Astrocyte (in vitro differentiated cells and primary cell): ENCODE measurements around the gene IDS. TPM values are rescaled to one million over a fixed set of nuclear protein-coding genes. Genes with fewer than 3 reads are reported as not detected.
"Not testable (repeated sequence)": the region's sequence is repeated elsewhere in the genome, so short reads cannot be mapped to it uniquely, and the experiment has no call there.

Source experiments
- DNase-seq: peaks from one replicate; pipeline ENCODE4 v3.0.0-alpha.2; 2010; ENCODE audit warnings: low read depth
- FAIRE-seq: peaks from 2 replicates; lab custom pipeline; 2011; peaks lifted over from hg19 to GRCh38; lab: Jason Lieb, UNC
- H2AFZ ChIP-seq: 2 replicates; pipeline ENCODE4 v1.6.0; 2012; ENCODE audit warnings: low read depth, low read length, inconsistent platforms
- H3K27ac ChIP-seq: 2 replicates; pipeline ENCODE4 v1.5.1; 2011; ENCODE audit warnings: low read depth, low read length, inconsistent platforms
- H3K27me3 ChIP-seq: 2 replicates; pipeline ENCODE4 v1.6.0; 2011; ENCODE audit warnings: low read length, inconsistent platforms; ENCODE audit not compliant: insufficient read depth
- H3K36me3 ChIP-seq: 2 replicates; pipeline ENCODE4 v1.5.1; 2011; ENCODE audit warnings: low read length, inconsistent platforms; ENCODE audit not compliant: insufficient read depth
- H3K4me1 ChIP-seq: 2 replicates; pipeline ENCODE4 v1.5.1; 2011; ENCODE audit warnings: low read length, inconsistent platforms; ENCODE audit not compliant: insufficient read depth
- H3K4me2 ChIP-seq: 2 replicates; pipeline ENCODE4 v1.6.0; 2012; ENCODE audit warnings: low read length, inconsistent platforms
- H3K4me3 ChIP-seq: 2 replicates; pipeline ENCODE4 v1.5.1; 2011; ENCODE audit warnings: low read depth, mild to moderate bottlenecking, low read length, inconsistent platforms; ENCODE audit not compliant: insufficient read depth
- H3K79me2 ChIP-seq: 2 replicates; pipeline ENCODE4 v1.6.0; 2012; ENCODE audit warnings: mild to moderate bottlenecking, low read length, inconsistent platforms; ENCODE audit not compliant: insufficient read depth
- H3K9ac ChIP-seq: 2 replicates; pipeline ENCODE4 v1.6.0; 2012; ENCODE audit warnings: mild to moderate bottlenecking, low read length, inconsistent platforms
- H3K9me3 ChIP-seq: 2 replicates; pipeline ENCODE4 v1.5.1; 2012; ENCODE audit warnings: low read depth, mild to moderate bottlenecking, low read length, inconsistent platforms; ENCODE audit not compliant: insufficient read depth
- H4K20me1 ChIP-seq: 2 replicates; pipeline ENCODE4 v1.6.0; 2012; ENCODE audit warnings: low read length, inconsistent platforms; ENCODE audit not compliant: insufficient read depth
- H3K27ac Mint-ChIP-seq: one replicate; pipeline ENCODE4 v1.8.0; 2021; ENCODE audit warnings: mild to moderate bottlenecking, mixed read lengths; ENCODE audit not compliant: unreplicated experiment
- H3K27me3 Mint-ChIP-seq: one replicate; pipeline ENCODE4 v1.8.0; 2021; ENCODE audit warnings: low read depth, mixed read lengths; ENCODE audit not compliant: unreplicated experiment
- H3K36me3 Mint-ChIP-seq: one replicate; pipeline ENCODE4 v1.8.0; 2021; ENCODE audit warnings: low read depth, mixed read lengths; ENCODE audit not compliant: unreplicated experiment
- H3K4me1 Mint-ChIP-seq: one replicate; pipeline ENCODE4 v1.8.0; 2021; ENCODE audit warnings: low read depth, mixed read lengths; ENCODE audit not compliant: unreplicated experiment
- H3K4me3 Mint-ChIP-seq: one replicate; pipeline ENCODE4 v1.8.0; 2021; ENCODE audit warnings: mild to moderate bottlenecking, moderate library complexity, mixed read lengths; ENCODE audit not compliant: unreplicated experiment
- H3K9me3 Mint-ChIP-seq: one replicate; pipeline ENCODE4 v1.8.0; 2021; ENCODE audit warnings: mild to moderate bottlenecking, mixed read lengths; ENCODE audit not compliant: unreplicated experiment
- EZH2 ChIP-seq: IDR thresholded peaks from 2 replicates; pipeline ENCODE4 v1.6.1; 2012; ENCODE audit warnings: mild to moderate bottlenecking, low read length, inconsistent platforms; ENCODE audit not compliant: insufficient read depth
- total RNA-seq: library from RNA; stranded (reverse); gene quantifications from 2 replicates; pipeline ENCODE4 v1.2.1, GENCODE V29; 2021
- TF ChIP-seq, protein P1 (sequence below): IDR thresholded peaks from 2 replicates; pipeline ENCODE4 v1.5.1; 2011; ENCODE audit warnings: low read depth, mild to moderate bottlenecking, inconsistent platforms, low read length, moderate library complexity; ENCODE audit not compliant: insufficient read depth

IDS gene
- total RNA-seq, 1 donor from 2014 or later: 130 TPM

DNA sequence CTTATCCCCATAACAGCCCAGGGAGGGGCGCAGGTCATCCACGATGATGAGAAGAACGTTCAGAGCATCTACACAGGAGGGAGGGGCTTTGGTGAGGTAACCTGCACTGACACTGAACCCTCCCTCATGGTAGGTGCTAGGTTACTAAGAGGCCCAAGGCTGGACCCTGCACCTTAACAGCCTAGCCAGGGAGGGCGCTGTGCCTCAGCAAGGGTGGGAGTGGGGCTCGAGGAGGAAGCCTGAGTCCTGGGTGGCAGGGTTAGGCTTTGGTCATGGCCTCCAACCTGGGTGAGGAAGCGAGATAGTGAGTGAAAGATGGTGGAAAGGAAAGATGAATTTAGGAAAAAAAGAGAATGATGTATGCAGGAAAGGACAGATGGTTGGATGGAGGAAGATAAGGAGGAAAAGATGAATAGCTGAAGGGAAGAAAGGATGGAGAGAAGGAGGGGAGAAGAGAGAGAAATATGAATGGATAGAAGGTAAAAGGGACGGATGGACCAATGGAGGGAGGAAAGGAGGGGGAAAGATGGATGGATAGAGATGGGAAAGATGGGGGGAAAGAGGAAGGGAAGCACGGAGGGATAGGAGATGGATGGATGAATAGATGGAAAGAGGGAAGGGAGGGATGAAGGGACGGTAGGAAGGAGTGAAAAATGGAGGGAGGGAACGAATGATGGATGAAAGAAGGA lies 736 bp downstream of the IDS start:
- Histone ChIP-seq H3K27me3 (no peaks in the 10 kb centered on the region), H3K36me3 (peaks cover 5% of the 10 kb centered on the region), H4K20me1 (peaks cover 18% of the 10 kb centered on the region), H3K79me2 (peaks cover 29% of the 10 kb centered on the region), H3K9me3 (no peaks in the 10 kb centered on the region), H3K4me1 (peaks cover 8% of the 10 kb centered on the region), H3K4me2 (peak overlapping the region; percentile 100), H2AFZ (no peak overlapping the region), H3K27ac (peak overlapping the region; percentile 80), H3K9ac (peak overlapping the region; percentile 97), H3K4me3 (peak overlapping the region; percentile 61)
- no peaks in the 10 kb centered on the region for H3K27me3 Mint-ChIP-seq
- TF ChIP-seq, protein P1, sequence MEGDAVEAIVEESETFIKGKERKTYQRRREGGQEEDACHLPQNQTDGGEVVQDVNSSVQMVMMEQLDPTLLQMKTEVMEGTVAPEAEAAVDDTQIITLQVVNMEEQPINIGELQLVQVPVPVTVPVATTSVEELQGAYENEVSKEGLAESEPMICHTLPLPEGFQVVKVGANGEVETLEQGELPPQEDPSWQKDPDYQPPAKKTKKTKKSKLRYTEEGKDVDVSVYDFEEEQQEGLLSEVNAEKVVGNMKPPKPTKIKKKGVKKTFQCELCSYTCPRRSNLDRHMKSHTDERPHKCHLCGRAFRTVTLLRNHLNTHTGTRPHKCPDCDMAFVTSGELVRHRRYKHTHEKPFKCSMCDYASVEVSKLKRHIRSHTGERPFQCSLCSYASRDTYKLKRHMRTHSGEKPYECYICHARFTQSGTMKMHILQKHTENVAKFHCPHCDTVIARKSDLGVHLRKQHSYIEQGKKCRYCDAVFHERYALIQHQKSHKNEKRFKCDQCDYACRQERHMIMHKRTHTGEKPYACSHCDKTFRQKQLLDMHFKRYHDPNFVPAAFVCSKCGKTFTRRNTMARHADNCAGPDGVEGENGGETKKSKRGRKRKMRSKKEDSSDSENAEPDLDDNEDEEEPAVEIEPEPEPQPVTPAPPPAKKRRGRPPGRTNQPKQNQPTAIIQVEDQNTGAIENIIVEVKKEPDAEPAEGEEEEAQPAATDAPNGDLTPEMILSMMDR: no peak
- TF ChIP-seq EZH2: no peak
- H3K27ac Mint-ChIP-seq: peak overlapping the region; percentile 66
- no peaks in the 10 kb centered on the region for H3K4me1 Mint-ChIP-seq
- H3K36me3 Mint-ChIP-seq: peaks cover 2% of the 10 kb centered on the region
- H3K4me3 Mint-ChIP-seq: peak overlapping the region; percentile 90
- peak; percentile 63 for FAIRE-seq
- no peak for DNase-seq
- H3K9me3 Mint-ChIP-seq: no peaks in the 10 kb centered on the region

- H3K79me2 ChIP-seq: peaks cover 29% of the 10 kb centered on the region
- H3K36me3 ChIP-seq, H3K27me3 Mint-ChIP-seq, H3K27ac Mint-ChIP-seq, H3K4me1 ChIP-seq, H3K9me3 Mint-ChIP-seq, H3K9me3 ChIP-seq, H3K4me3 Mint-ChIP-seq, H3K27me3 ChIP-seq, H3K4me1 Mint-ChIP-seq, H3K36me3 Mint-ChIP-seq, H2AFZ ChIP-seq: not testable (repeated sequence)
- DNase-seq: peak; percentile 62
- H3K4me2 ChIP-seq: peak overlapping the region; percentile 100
- FAIRE-seq: peak; percentile 100
- H3K27ac ChIP-seq: peak overlapping the region; percentile 80
- H3K4me3 ChIP-seq: peak overlapping the region; percentile 61
- peak overlapping the region; percentile 97 for H3K9ac ChIP-seq
- peaks cover 18% of the 10 kb centered on the region for H4K20me1 ChIP-seq
Observed at GRCh38 chrX:149503446-149503845, 1.7 kb downstream of the IDS start.

GRCh38 chrX:149502923-149503322 lies 2.2 kb downstream of the IDS start:
- Histone ChIP-seq H4K20me1 (peaks cover 19% of the 10 kb centered on the region), H3K4me3 (peak overlapping the region; percentile 10), H3K27ac (peak overlapping the region; percentile 80), H3K4me2 (peak overlapping the region; percentile 59), H3K9ac (peak overlapping the region; percentile 31), H3K79me2 (peaks cover 29% of the 10 kb centered on the region)
- not testable (repeated sequence) for H3K27me3 ChIP-seq, H3K4me1 Mint-ChIP-seq, H3K4me3 Mint-ChIP-seq, H3K9me3 ChIP-seq, H3K27ac Mint-ChIP-seq, H2AFZ ChIP-seq, H3K36me3 Mint-ChIP-seq, DNase-seq, H3K27me3 Mint-ChIP-seq, H3K36me3 ChIP-seq, H3K9me3 Mint-ChIP-seq, H3K4me1 ChIP-seq
- peak; percentile 60 for FAIRE-seq
